Tibial nerve (tissue), 4 donors: ENCODE measurements around the gene RIPPLY2. TPM values are rescaled to one million over a fixed set of nuclear protein-coding genes. Genes with fewer than 3 reads are reported as not detected.
A peak's percentile ranks its signal among the peaks of the same experiment; 100 is the strongest.
"Not testable (repeated sequence)": the region's sequence is repeated elsewhere in the genome, so short reads cannot be mapped to it uniquely, and the experiment has no call there.

Experiments used
- DNase-seq, 2 donors: peaks; one replicate each; pipeline ENCODE4 v3.0.0-alpha.2; 2019; ENCODE audit warnings: low spot score in 2 of 2
- H3K27ac ChIP-seq, 4 donors: fragments of 200-600 bp; sonication (generic) in 3 of 4; one replicate each; pipeline ENCODE4 v1.5.1; 2017 to 2019; ENCODE audit warnings: mild to moderate bottlenecking in 1 of 4
- H3K27me3 ChIP-seq, 2 donors: fragments of 200-600 bp; sonication (generic) in 1 of 2; one replicate each; pipeline versions ENCODE4 v1.5.1 to v1.6.0; 2017 to 2019
- H3K36me3 ChIP-seq, 3 donors: fragments of 200-600 bp; sonication (generic); one replicate each; pipeline ENCODE4 v1.5.1; 2018 to 2019
- H3K4me1 ChIP-seq, 4 donors: fragments of 200-600 bp; sonication (generic) in 3 of 4; one replicate each; pipeline ENCODE4 v1.5.1; 2017 to 2019
- H3K4me3 ChIP-seq, 4 donors: fragments of 200-600 bp; sonication (generic) in 3 of 4; one replicate each; pipeline ENCODE4 v1.5.1; 2017 to 2019; ENCODE audit warnings: mild to moderate bottlenecking in 1 of 4, moderate library complexity in 1 of 4
- H3K9me3 ChIP-seq, 4 donors: fragments of 200-600 bp; sonication (generic) in 3 of 4; one replicate each; pipeline ENCODE4 v1.5.1; 2017 to 2019
- EP300 ChIP-seq, 2 donors: sonication (generic); formaldehyde crosslinking; IDR thresholded peaks; one replicate each; pipeline ENCODE4 v1.6.1; 2017; ENCODE audit warnings: antibody characterized with exemption in 2 of 2, mild to moderate bottlenecking in 1 of 2
- POLR2A ChIP-seq, 2 donors: fragments of 450-650 bp; IDR thresholded peaks; one replicate each; pipeline ENCODE4 v1.6.1; 2017; ENCODE audit warnings: antibody characterized with exemption in 2 of 2, mild to moderate bottlenecking in 2 of 2, moderate library complexity in 2 of 2
- WGBS, 2 donors: methylation state at CpG; one replicate each; pipeline ENCODE4 v1.1.5; 2018; 5-methylcytosine and 5-hydroxymethylcytosine counted together
- total RNA-seq, 4 donors: library from RNA; depleted of rRNA; stranded (reverse); fragments of >200 nt; gene quantifications; one replicate each; pipeline ENCODE4 v1.1.0, GENCODE V29; 2016
- TF ChIP-seq, protein P1 (sequence below), 5 experiments: fragments of 200-600 bp in 3 of 5; fragments of 450-650 bp in 2 of 5; sonication (generic) in 3 of 5; IDR thresholded peaks; one replicate each; pipeline ENCODE4 v1.5.1; 2016 to 2019; ENCODE audit warnings: antibody characterized with exemption in 5 of 5, mild to moderate bottlenecking in 3 of 5, moderate library complexity in 2 of 5

Gene RIPPLY2, protein sequence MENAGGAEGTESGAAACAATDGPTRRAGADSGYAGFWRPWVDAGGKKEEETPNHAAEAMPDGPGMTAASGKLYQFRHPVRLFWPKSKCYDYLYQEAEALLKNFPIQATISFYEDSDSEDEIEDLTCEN
- total RNA-seq = 10 to 100 TPM in 1 of 4 donors, under 1 TPM in 1, not detected in 2; 0.21 to 16.7 TPM

DNA sequence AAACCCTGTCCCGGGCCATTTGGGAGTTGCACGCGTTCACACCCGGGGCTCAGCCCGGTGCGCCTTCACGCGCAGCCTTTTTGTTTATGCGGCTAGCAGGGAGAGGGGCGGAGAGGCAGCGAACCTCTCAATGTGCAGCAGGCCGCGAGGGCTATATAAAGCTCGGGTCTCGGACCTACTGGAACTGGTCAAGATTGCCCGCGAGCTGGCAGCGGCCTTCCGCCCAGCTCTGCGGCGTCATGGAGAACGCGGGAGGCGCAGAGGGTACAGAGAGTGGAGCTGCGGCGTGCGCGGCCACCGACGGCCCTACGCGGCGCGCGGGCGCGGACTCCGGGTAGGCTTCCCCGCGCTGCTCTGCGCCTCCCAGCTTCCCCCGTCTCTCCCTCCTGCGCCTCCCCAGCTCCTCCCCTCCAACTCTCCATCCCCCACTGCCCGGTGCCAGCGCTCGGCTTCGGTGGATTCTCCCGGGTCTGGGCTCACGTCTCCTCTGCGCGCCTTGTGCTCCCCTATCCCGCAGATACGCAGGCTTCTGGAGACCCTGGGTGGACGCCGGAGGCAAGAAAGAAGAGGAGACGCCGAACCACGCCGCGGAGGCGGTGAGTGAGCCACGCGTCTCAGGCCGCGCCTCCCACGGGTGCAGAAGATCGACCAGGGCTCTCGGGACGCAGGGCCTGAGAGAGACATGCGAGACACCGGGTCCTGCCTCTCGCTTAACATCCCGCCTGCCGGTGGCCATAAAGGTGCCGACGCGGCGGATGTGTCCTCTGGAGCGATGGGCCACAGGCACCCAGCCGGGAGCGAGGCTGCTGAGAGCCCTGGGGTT is at the start of gene RIPPLY2:
TSS of gene RIPPLY2 (plus strand) at position 183 of the 823 bp plus-strand sequence. CDS start at position 240, 57 bp downstream.
- Histone ChIP-seq H3K4me3 (peak within 1 kb of the TSS; percentile 28 to 58 (median 47)), H3K36me3 (no peaks in the 10 kb centered on the region), H3K27me3 (peaks cover 0 to 37% of the 10 kb centered on the region in 2 donors), H3K9me3 (no peaks in the 10 kb centered on the region), H3K4me1 (peaks cover 0 to 20% (median 5%) of the 10 kb centered on the region in 4 donors), H3K27ac (peak within 1 kb of the TSS in 1 of 4 donors; percentile 11)
- no peak for DNase-seq
- TF ChIP-seq EP300 (IDR thresholded peaks at IDR 0.05) = no peak
- TF ChIP-seq POLR2A (IDR thresholded peaks at IDR 0.05) = no peak
- TF ChIP-seq, protein P1, sequence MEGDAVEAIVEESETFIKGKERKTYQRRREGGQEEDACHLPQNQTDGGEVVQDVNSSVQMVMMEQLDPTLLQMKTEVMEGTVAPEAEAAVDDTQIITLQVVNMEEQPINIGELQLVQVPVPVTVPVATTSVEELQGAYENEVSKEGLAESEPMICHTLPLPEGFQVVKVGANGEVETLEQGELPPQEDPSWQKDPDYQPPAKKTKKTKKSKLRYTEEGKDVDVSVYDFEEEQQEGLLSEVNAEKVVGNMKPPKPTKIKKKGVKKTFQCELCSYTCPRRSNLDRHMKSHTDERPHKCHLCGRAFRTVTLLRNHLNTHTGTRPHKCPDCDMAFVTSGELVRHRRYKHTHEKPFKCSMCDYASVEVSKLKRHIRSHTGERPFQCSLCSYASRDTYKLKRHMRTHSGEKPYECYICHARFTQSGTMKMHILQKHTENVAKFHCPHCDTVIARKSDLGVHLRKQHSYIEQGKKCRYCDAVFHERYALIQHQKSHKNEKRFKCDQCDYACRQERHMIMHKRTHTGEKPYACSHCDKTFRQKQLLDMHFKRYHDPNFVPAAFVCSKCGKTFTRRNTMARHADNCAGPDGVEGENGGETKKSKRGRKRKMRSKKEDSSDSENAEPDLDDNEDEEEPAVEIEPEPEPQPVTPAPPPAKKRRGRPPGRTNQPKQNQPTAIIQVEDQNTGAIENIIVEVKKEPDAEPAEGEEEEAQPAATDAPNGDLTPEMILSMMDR (IDR thresholded peaks at IDR 0.05) = no peak
- WGBS, 2 donors = 0 to 1% methylated on average over 27 to 70 of the region's 81 CpGs

DNA sequence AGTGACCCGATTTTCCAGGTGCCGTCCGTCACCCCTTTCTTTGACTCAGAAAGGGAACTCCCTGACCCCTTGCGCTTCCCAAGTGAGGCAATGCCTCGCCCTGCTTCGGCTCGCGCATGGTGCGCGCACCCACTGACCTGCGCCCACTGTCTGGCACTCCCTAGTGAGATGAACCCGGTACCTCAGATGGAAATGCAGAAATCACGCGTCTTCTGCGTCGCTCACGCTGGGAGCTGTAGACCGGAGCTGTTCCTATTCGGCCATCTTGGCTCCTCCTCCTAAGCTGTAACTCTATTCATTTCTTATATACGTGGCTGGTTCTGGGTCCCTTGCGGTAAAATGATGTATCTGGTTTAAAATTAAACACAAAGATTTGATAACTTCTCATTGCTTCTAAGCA is 49.7 kb upstream of the RIPPLY2 start:
- WGBS, 2 donors = 96% methylated on average over 11 to 18 of the region's 21 CpGs
- not testable (repeated sequence) for H3K4me3 ChIP-seq, H3K9me3 ChIP-seq, H3K4me1 ChIP-seq, H3K27me3 ChIP-seq, DNase-seq, H3K27ac ChIP-seq, H3K36me3 ChIP-seq

DNA sequence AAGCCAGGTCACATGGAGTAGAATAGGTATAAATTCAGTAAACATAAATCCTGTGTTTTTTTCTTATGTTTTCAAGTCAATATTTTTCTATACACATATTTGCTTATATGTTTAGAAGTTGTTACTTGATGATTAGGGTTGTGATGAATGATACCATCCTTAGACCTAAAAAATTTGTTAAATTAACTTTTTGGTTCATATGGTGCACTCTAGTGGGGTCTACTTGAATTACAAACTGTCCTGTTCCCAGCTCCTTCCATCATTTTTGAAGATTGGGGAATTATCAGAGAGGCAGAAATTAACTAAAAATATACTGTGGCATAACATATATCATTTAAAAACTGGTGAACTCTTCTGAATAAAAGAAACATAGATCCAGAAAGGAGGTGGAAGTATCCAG is 48.3 kb upstream of the RIPPLY2 start:
- no peaks in the 10 kb centered on the region for H3K36me3 ChIP-seq
- H3K27ac ChIP-seq = no peak overlapping the region
- H3K27me3 ChIP-seq = peaks cover 0 to 2% of the 10 kb centered on the region in 2 donors
- H3K4me3 ChIP-seq = no peak overlapping the region
- TF ChIP-seq POLR2A (IDR thresholded peaks at IDR 0.05) (no peak), EP300 (IDR thresholded peaks at IDR 0.05) (no peak)
- TF ChIP-seq, protein P1 (IDR thresholded peaks at IDR 0.05) = no peak
- no peak for DNase-seq
- H3K9me3 ChIP-seq = no peaks in the 10 kb centered on the region
- no peaks in the 10 kb centered on the region for H3K4me1 ChIP-seq

DNA sequence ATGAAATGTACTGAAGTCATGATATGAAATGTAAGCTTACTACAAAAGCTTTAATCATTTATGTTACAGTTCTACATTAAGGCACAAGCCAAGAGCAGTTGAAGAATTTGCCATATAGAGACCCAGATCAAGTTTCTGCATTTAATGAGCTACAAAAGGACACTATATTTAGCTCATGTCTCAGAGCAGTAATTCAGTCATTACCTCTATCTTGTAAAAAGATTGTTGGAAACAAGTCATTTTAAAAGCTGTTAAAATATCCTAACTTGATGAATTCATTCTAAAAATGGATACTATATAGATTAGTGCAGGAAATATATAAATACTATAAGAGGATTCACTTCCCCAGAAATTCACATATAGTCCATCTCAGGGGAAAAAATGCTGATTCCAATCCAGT is 45.2 kb upstream of the RIPPLY2 start:
- TF ChIP-seq EP300 (IDR thresholded peaks at IDR 0.05) = no peak
- no peak for TF ChIP-seq POLR2A (IDR thresholded peaks at IDR 0.05)
- TF ChIP-seq, protein P1 (IDR thresholded peaks at IDR 0.05) = no peak
- Histone ChIP-seq H3K4me1 (no peaks in the 10 kb centered on the region), H3K27ac (no peak overlapping the region), H3K36me3 (no peaks in the 10 kb centered on the region), H3K4me3 (no peak overlapping the region), H3K9me3 (no peaks in the 10 kb centered on the region), H3K27me3 (peaks cover 0 to 2% of the 10 kb centered on the region in 2 donors)
- no peak for DNase-seq

DNA sequence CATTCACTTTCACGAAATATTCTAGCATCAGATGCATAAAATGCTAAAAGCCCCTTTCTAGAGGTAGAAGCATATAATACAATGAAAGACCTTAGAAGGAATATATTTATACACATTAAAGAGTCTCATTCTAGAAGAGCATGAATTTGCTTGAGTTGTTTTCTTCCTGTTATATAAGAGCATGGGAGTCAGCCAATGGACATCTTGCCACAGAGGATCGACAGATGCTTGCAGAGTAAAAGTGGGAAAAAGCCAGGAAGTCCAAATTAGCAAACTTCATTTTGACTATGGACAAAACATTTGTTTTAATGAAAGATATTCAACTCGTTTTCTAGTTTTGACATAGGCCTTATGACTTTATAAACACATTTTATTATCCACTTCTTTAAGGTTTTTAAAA is 44.2 kb upstream of the RIPPLY2 start:
- H3K27me3 ChIP-seq = peaks cover 0 to 2% of the 10 kb centered on the region in 2 donors
- no peak overlapping the region for H3K27ac ChIP-seq
- H3K4me3 ChIP-seq = no peak overlapping the region
- DNase-seq = no peak
- H3K36me3 ChIP-seq = no peaks in the 10 kb centered on the region
- 62 to 63% methylated on average over 3 of the region's 3 CpGs for whole genome bisulfite sequencing, 2 donors
- no peaks in the 10 kb centered on the region for H3K4me1 ChIP-seq
- TF ChIP-seq, protein P1 (IDR thresholded peaks at IDR 0.05) = no peak
- TF ChIP-seq POLR2A (IDR thresholded peaks at IDR 0.05) (no peak), EP300 (IDR thresholded peaks at IDR 0.05) (no peak)
- H3K9me3 ChIP-seq = no peaks in the 10 kb centered on the region
